HG03060 (cell line): ENCODE measurements around the gene FOXC2.

ENCODE experiments used
- ATAC-seq: cut with Tn5 transposase; IDR thresholded peaks from one replicate; pipeline ENCODE4 v1.9.1; 2021; ENCODE audit warnings: low read depth, moderate number of reproducible peaks; ENCODE audit not compliant: unreplicated experiment

FOXC2 gene

GRCh38 chr16:86566601-86566965 is at the start of gene FOXC2:
Gene FOXC2, plus strand, starts transcription at chr16:86566829. Its CDS starts 507 bp downstream, at chr16:86567336.
- ATAC-seq: no peak

- no peak for ATAC-seq
Measured at GRCh38 chr16:86517033-86517432, 49.6 kb upstream of the FOXC2 start.

- ATAC-seq: no peak
Measured at GRCh38 chr16:86517652-86518258, 48.9 kb upstream of the FOXC2 start.

- ATAC-seq: no peak
Measured at GRCh38 chr16:86519007-86519648, 47.5 kb upstream of the FOXC2 start.

GRCh38 chr16:86519649-86520316 is 46.8 kb upstream of the FOXC2 start:
- no peak for ATAC-seq

- no peak for ATAC-seq
Measured at GRCh38 chr16:86520317-86521210, 46.1 kb upstream of the FOXC2 start.

GRCh38 chr16:86521236-86522197 is 45.1 kb upstream of the FOXC2 start:
- ATAC-seq: no peak

GRCh38 chr16:86522634-86523033 is 44.0 kb upstream of the FOXC2 start:
- ATAC-seq: no peak

GRCh38 chr16:86523166-86523740 is 43.4 kb upstream of the FOXC2 start:
- ATAC-seq: no peak

GRCh38 chr16:86524029-86524428 is 42.6 kb upstream of the FOXC2 start:
- no peak for ATAC-seq

GRCh38 chr16:86525696-86526095 is 40.9 kb upstream of the FOXC2 start:
- no peak for ATAC-seq

GRCh38 chr16:86527366-86527765 is 39.3 kb upstream of the FOXC2 start:
- ATAC-seq: no peak

- ATAC-seq: no peak
Measured at GRCh38 chr16:86528061-86528929, 38.3 kb upstream of the FOXC2 start.

- no peak for ATAC-seq
Measured at GRCh38 chr16:86529160-86529559, 37.5 kb upstream of the FOXC2 start.

GRCh38 chr16:86530251-86531190 is 36.1 kb upstream of the FOXC2 start:
- ATAC-seq: no peak

GRCh38 chr16:86531191-86531545 is 35.5 kb upstream of the FOXC2 start:
- ATAC-seq: no peak

- ATAC-seq: no peak
Measured at GRCh38 chr16:86531641-86532525, 34.7 kb upstream of the FOXC2 start.
